Skeletal muscle tissue (tissue), 4 donors: ENCODE data around the gene NAP1L4. TPM values are rescaled to one million over a fixed set of nuclear protein-coding genes. Genes with fewer than 3 reads are reported as not detected.
A peak's percentile ranks its signal among the peaks of the same experiment; 100 is the strongest.

Experiments
- H3K27ac ChIP-seq: one replicate; pipeline ENCODE4 v1.7.0; 2013; ENCODE audit warnings: mild to moderate bottlenecking, low read depth, low read length, inconsistent platforms
- H3K27me3 ChIP-seq, 3 donors: one replicate each; pipeline ENCODE4 v1.7.0; 2013; ENCODE audit warnings: low read length in 3 of 3; ENCODE audit not compliant: control insufficient read depth in 3 of 3, insufficient read depth in 3 of 3
- H3K36me3 ChIP-seq, 3 donors: one replicate each; pipeline ENCODE4 v1.7.0; 2013; ENCODE audit warnings: low read length in 3 of 3; ENCODE audit not compliant: control insufficient read depth in 3 of 3, insufficient read depth in 3 of 3
- H3K4me1 ChIP-seq, 3 donors: one replicate each; pipeline ENCODE4 v1.7.0; 2013; ENCODE audit warnings: low read length in 3 of 3, mild to moderate bottlenecking in 3 of 3; ENCODE audit not compliant: control insufficient read depth in 3 of 3, insufficient read depth in 3 of 3
- H3K4me3 ChIP-seq, 3 donors: one replicate each; pipeline ENCODE4 v1.7.0; 2013; ENCODE audit warnings: low read length in 3 of 3
- H3K9ac ChIP-seq, 3 donors: one replicate each; pipeline ENCODE4 v1.7.0; 2013; ENCODE audit warnings: low read length in 3 of 3, mild to moderate bottlenecking in 3 of 3, moderate library complexity in 2 of 3, low read depth in 1 of 3
- H3K9me3 ChIP-seq, 3 donors: one replicate each; pipeline ENCODE4 v1.7.0; 2013; ENCODE audit warnings: low read length in 3 of 3; ENCODE audit not compliant: control insufficient read depth in 3 of 3
- total RNA-seq: library from RNA; depleted of rRNA; stranded (reverse); fragments of >200 nt; gene quantifications from one replicate; pipeline ENCODE4 v1.2.3, GENCODE V29; 2014
- donor health status: Osteomylitis.

The NAP1L4 gene
- total RNA-seq, 1 donor from 2014 or later, result 148 TPM

DNA sequence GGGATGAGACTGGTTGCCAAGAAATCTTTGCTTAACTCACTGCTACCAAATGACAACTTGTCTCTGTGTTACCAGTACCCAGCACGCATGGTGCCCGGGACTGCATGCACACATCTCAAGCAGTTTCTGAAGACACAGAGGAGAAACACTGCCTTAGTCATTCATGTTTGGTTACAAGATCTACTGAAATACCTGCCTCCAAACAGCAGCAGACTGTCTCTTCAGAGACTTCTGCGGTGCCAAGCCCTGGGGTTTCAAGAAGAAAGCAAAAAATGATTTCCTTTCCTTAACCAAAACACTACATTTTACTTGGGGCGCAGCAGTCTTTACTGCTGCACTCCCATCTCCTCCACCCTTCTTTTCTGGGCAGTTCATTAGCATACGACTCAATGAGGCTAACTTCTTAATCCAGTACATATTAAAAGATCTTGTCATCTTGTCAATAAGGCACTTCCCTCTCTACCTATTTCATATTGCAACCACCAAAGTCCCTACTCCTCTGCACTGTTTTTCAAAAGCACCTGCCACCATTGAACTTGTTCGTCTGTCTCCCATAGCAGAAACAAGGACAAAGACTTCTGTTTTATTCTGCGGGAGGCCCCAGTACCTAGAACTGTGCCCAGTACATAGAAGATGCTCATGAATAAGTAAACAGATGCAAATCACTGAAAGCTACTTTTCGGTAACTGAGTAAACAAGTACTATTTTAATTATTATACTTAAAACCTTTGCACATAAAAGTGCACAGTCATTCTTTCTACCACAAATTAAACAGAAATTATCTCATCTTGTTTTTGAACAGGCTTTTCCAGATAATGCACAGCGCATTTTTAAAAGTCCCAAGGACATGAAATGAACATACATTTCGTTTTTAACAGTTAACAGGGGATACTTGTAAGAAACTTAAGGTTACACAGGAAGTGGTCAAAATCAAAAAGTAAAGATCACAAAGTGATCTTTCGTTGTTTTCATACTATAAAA is 4.0 kb downstream of the NAP1L4 start:
- H3K9ac ChIP-seq, result peak overlapping the region in 1 of 3 donors; percentile 60
- no peaks in the 10 kb centered on the region for H3K9me3 ChIP-seq
- peak overlapping the region in 1 of 3 donors; percentile 30 for H3K4me3 ChIP-seq
- H3K4me1 ChIP-seq, result peaks cover 37 to 40% (median 39%) of the 10 kb centered on the region in 3 donors
- peaks cover 0 to 2% (median 0%) of the 10 kb centered on the region in 3 donors for H3K36me3 ChIP-seq
- no peak overlapping the region for H3K27ac ChIP-seq
- no peaks in the 10 kb centered on the region for H3K27me3 ChIP-seq

DNA sequence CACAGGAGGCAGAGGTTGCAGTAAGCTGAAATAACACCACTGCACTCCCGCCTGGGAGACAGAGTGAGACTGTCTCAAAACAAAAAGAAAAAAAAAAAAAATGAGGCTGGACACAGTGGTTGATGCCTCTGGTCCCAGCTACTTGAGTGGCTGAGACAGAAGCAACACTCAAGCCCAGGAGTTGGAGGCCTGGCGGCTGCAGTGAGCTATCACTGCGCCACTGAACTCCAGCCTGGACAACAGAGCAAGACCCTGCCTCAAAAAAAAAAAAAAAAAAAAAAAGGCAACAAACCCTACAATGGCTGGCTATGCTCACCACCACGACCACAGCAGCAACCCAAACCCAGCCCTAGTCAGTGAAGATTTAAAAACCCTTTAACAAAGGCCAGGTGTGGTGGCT is 8.2 kb downstream of the NAP1L4 start:
- Histone ChIP-seq H3K27me3 (no peaks in the 10 kb centered on the region), H3K36me3 (peaks cover under 1 to 3% (median 2%) of the 10 kb centered on the region in 3 donors), H3K4me1 (peaks cover 22 to 30% (median 24%) of the 10 kb centered on the region in 3 donors), H3K9me3 (no peaks in the 10 kb centered on the region), H3K27ac (no peak overlapping the region), H3K4me3 (no peak overlapping the region), H3K9ac (no peak overlapping the region)

DNA sequence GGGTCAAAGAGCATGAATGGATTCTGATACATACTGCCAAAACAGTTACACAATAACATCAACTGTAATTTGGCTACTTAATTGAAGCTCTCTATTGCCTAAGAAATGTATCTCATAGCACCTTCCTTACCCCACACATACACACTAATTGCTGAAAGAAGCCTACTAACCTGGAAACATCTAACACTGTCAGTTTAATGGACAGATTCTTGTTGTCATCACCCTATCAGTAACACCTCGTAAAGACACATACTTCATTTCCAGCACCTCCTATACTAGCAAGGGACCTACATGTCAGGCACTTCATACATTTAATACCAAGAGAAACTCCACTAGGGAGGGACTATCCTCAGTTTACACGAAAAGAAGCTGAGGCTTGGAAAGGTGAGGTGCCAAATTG is 9.9 kb downstream of the NAP1L4 start:
- no peaks in the 10 kb centered on the region for H3K27me3 ChIP-seq
- H3K9me3 ChIP-seq, result no peaks in the 10 kb centered on the region
- no peak overlapping the region for H3K27ac ChIP-seq
- H3K4me3 ChIP-seq, result no peak overlapping the region
- peaks cover 10 to 17% (median 16%) of the 10 kb centered on the region in 3 donors for H3K36me3 ChIP-seq
- H3K4me1 ChIP-seq, result peaks cover 12 to 18% (median 15%) of the 10 kb centered on the region in 3 donors
- no peak overlapping the region for H3K9ac ChIP-seq

DNA sequence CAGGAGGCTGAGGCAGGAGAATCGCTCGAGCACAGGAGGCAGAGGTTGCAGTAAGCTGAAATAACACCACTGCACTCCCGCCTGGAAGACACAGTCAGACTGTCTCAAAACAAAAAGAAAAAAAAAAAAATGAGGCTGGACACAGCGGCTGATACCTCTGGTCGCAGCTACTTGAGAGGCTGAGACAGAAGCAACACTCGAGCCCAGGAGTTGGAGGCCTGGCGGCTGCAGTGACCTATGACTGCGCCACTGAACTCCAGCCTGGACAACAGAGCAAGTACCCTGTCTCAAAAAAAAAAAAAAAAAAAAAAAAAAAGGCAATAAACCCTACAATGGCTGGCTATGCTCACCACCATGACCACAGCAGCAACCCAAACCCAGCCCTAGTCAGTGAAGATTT is 11.0 kb downstream of the NAP1L4 start:
- H3K4me3 ChIP-seq, result no peak overlapping the region
- H3K9me3 ChIP-seq, result no peaks in the 10 kb centered on the region
- no peak overlapping the region for H3K27ac ChIP-seq
- H3K4me1 ChIP-seq, result peaks cover 12 to 23% (median 21%) of the 10 kb centered on the region in 3 donors
- H3K27me3 ChIP-seq, result no peaks in the 10 kb centered on the region
- H3K36me3 ChIP-seq, result peaks cover 15 to 25% (median 24%) of the 10 kb centered on the region in 3 donors
- no peak overlapping the region for H3K9ac ChIP-seq

DNA sequence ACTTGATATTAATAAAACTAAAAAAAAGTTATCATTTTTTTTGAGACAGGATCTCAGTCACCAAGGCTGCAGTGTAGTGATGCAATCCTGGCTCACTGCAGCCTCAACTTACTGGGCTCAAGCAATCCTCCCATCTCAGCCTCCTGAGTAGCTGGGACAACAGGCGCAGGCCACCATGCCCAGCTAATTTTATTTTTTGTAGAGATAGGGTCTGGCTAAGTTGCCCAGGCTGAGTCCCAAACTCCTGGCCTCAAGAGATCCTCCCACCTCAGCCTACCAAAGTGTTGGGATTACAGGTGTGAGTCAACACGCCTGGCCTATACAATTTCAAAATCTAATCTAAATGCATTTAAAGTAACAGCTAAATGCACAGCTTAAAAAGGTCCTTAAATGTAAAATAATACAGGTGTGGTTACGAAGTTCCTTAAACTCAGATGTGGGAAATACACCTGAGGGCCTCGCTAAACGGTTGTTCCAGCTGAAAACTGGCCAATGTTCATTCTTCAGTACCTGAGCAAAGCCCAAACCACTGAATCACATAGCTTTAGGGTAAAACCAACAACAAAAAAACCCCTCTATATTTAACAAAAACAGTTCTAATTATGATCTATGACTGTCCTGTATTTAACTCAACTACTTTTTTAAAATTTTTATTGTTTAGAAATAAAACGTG is 11.8 kb downstream of the NAP1L4 start:
- Histone ChIP-seq H3K27me3 (no peaks in the 10 kb centered on the region), H3K4me1 (peaks cover 12 to 23% (median 21%) of the 10 kb centered on the region in 3 donors), H3K4me3 (no peak overlapping the region), H3K36me3 (peaks cover 19 to 33% (median 30%) of the 10 kb centered on the region in 3 donors), H3K27ac (no peak overlapping the region), H3K9ac (no peak overlapping the region), H3K9me3 (no peaks in the 10 kb centered on the region)

DNA sequence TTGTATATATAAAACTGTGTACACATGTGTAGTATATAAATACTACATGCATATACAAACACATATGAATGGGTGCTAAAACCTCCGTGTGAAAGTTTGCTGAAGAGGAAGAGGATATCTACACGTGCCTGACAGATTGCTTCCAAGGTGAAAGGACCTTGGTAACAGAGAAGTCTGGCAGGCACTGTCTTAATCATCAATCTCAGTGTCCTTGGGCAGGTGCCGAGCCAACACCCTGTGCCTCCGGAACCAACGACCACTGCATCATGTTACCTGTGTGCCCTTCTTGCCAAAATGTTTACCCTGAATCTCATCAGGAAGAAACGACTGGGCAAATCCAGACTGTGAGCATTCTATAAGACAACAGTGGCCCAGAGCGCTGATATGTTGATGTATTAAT is 15.0 kb downstream of the NAP1L4 start:
- H3K4me1 ChIP-seq, result peaks cover 3 to 14% (median 8%) of the 10 kb centered on the region in 3 donors
- no peak overlapping the region for H3K4me3 ChIP-seq
- peaks cover 33 to 56% (median 50%) of the 10 kb centered on the region in 3 donors for H3K36me3 ChIP-seq
- H3K27ac ChIP-seq, result no peak overlapping the region
- no peaks in the 10 kb centered on the region for H3K27me3 ChIP-seq
- H3K9ac ChIP-seq, result no peak overlapping the region
- no peaks in the 10 kb centered on the region for H3K9me3 ChIP-seq

DNA sequence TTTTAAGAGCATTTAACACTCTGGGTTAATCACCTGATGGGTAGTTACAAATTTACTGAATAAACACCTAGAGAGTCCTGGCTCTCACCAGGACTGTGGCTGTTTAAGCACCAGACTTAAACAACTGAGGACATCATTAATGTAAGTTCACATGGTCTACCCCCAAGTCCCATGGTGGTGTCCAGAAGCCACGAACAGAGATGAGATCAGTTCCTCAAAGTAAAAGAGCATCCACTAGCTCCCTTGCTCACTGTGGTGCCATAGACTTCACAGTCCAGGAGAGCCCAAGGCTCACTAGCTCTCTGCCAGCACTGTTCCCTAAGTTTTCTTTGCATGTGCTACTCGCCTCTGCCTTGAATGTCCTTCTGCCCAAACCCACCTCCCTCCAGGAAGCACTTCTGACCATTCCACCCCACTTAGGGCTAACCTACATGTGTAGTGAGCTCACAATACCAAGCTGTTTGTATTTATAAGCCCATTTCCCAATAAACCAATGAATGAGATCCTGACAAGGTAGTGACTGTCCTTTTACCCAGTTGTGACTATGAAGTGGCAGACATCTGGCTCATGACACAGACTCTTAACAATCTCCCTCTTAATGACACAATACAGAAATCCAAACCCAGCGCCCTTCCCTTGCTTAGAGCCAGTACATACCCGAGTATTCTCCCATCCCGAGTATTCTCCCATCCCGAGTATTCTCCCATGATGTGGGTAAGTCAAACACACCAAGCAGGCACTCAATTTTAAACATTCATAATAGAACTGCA is 15.7 kb downstream of the NAP1L4 start:
- peaks cover 37 to 62% (median 56%) of the 10 kb centered on the region in 3 donors for H3K36me3 ChIP-seq
- H3K9me3 ChIP-seq, result no peaks in the 10 kb centered on the region
- no peaks in the 10 kb centered on the region for H3K27me3 ChIP-seq
- no peak overlapping the region for H3K4me3 ChIP-seq
- no peak overlapping the region for H3K27ac ChIP-seq
- peaks cover 0 to 14% (median 4%) of the 10 kb centered on the region in 3 donors for H3K4me1 ChIP-seq
- H3K9ac ChIP-seq, result no peak overlapping the region

DNA sequence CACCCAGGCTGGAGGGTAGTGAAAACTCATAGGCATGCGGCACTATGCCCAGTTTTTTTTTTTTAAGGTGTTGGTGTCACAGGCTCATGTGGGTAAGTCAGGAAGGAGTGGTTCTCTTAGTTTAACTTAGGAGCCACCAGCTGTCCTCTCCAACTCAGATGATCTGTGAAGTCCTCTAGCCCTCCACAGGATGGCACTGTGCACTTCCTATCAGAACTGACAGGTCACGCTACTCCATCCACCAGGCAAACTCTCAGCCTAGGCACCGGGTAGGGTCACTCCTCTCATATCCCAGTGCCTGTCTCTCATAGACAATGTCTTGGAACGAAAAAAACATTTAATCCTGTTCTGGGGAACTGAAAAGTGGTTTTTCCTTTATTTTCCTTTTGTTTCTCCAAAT is 16.5 kb downstream of the NAP1L4 start:
- peaks cover 44 to 69% (median 63%) of the 10 kb centered on the region in 3 donors for H3K36me3 ChIP-seq
- H3K4me3 ChIP-seq, result no peak overlapping the region
- no peaks in the 10 kb centered on the region for H3K27me3 ChIP-seq
- H3K9me3 ChIP-seq, result no peaks in the 10 kb centered on the region
- H3K9ac ChIP-seq, result no peak overlapping the region
- H3K27ac ChIP-seq, result no peak overlapping the region
- peaks cover 0 to 14% (median 4%) of the 10 kb centered on the region in 3 donors for H3K4me1 ChIP-seq

DNA sequence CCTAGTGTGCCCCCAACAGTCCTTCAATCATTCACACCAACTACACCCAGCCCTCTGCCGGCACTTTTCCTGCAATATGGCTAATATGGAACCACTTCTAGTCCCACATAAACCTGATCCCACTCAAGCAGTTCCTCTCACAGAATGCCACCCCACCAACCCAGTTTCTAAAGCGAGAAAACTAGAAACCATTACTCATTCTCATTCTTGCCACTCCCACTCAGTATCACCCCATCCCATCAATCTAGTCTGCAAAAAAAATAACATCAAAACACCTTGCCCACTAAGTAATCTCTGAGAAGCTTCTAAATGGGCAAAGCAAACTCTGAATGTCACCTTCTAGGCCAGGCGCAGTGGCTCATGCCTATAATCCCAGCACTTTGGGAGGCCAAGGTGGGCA is 17.9 kb downstream of the NAP1L4 start:
- Histone ChIP-seq H3K4me3 (no peak overlapping the region), H3K4me1 (peaks cover 0 to 14% (median 4%) of the 10 kb centered on the region in 3 donors), H3K9me3 (no peaks in the 10 kb centered on the region), H3K9ac (no peak overlapping the region), H3K27ac (no peak overlapping the region), H3K36me3 (peaks cover 57 to 82% (median 76%) of the 10 kb centered on the region in 3 donors), H3K27me3 (no peaks in the 10 kb centered on the region)
